Activated T-helper 2 cell treated with anti-CD3 and anti-CD28 coated beads, Interferon-gamma antibody, Interleukin-2, Interleukin-4, amounts not matched to agents 10 μg/mL and 5 μg/mL and 100 μg/mL, durations not matched to agents 14 hours and 24 hours and 36 hours (primary cell): Measurements from ENCODE around the gene IRF2BPL. TPM values are rescaled to one million over a fixed set of nuclear protein-coding genes. Genes with fewer than 3 reads are reported as not detected.

Experiments used
- DNase-seq: peaks from one replicate; pipeline ENCODE4 v3.0.0; 2021; ENCODE audit warnings: low spot score
- H3K27ac Mint-ChIP-seq: one replicate; pipeline ENCODE4 v1.8.0; 2021; ENCODE audit warnings: mixed read lengths
- H3K27me3 Mint-ChIP-seq: one replicate; pipeline ENCODE4 v1.8.0; 2021; ENCODE audit warnings: low read depth, mixed read lengths
- H3K36me3 Mint-ChIP-seq: one replicate; pipeline ENCODE4 v1.8.0; 2021; ENCODE audit warnings: low read depth, mixed read lengths
- H3K4me1 Mint-ChIP-seq: one replicate; pipeline ENCODE4 v1.8.0; 2021; ENCODE audit warnings: low read depth, mixed read lengths
- H3K4me3 Mint-ChIP-seq: one replicate; pipeline ENCODE4 v1.8.0; 2021; ENCODE audit warnings: low read depth, mild to moderate bottlenecking, moderate library complexity, mixed read lengths
- H3K9me3 Mint-ChIP-seq: one replicate; pipeline ENCODE4 v1.8.0; 2021; ENCODE audit warnings: mixed read lengths
- intact Hi-C: fragments of 100-400 bp; cut with micrococcal nuclease; formaldehyde crosslinking; loops from one replicate; pipeline ENCODE4 v1.15.1; 2023
- total RNA-seq: library from RNA; stranded (reverse); gene quantifications from 2 replicates; pipeline ENCODE4 v1.2.3, GENCODE V29; 2022

Gene IRF2BPL
- total RNA-seq, 1 donor from 2014 or later = 34.8 TPM

GRCh38 chr14:77045238-77046162 is 17.0 kb upstream of the IRF2BPL start:
- no peaks in the 10 kb centered on the region for H3K27me3 Mint-ChIP-seq
- no peaks in the 10 kb centered on the region for H3K36me3 Mint-ChIP-seq
- intact Hi-C loops = no loop called here
- DNase-seq = no peak
- peaks cover 55% of the 10 kb centered on the region for H3K4me1 Mint-ChIP-seq
- no peak overlapping the region for H3K4me3 Mint-ChIP-seq
- no peaks in the 10 kb centered on the region for H3K9me3 Mint-ChIP-seq
- no peak overlapping the region for H3K27ac Mint-ChIP-seq

DNA sequence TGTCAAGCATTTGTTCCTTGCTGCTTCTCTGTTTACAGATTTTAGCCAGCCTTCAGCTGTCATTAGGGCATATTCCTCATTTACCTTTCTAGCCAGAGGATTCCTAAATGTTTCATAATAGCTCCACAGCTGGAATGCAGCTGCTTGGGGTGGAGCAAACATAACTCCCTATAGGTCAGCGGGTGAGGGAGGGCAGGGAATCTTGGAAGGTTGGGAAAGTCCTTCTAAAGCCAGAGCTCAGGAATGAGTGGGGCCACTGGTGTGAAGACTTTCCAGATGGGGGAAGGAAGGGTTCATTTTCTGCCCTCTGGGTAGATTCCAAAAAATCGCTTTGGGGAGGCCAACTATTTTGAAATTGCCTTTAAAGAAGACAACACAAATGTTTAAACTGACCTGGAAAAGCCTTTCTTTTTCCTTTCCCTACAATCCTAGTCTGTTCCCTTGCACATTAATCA is 16.3 kb upstream of the IRF2BPL start:
- DNase-seq = no peak
- Mint-ChIP-seq H3K4me3 (no peak overlapping the region), H3K27me3 (no peaks in the 10 kb centered on the region), H3K9me3 (no peaks in the 10 kb centered on the region), H3K4me1 (peaks cover 57% of the 10 kb centered on the region), H3K27ac (no peak overlapping the region), H3K36me3 (no peaks in the 10 kb centered on the region)
- intact Hi-C loops = loop anchor here (5.0 kb wide), 2 partner anchors 52 to 257 kb away; partner anchors contain the start of gene CIPC

- intact Hi-C loops = loop anchor here (5.0 kb wide), 2 partner anchors 53 to 258 kb away; partner anchors contain the start of gene CIPC
- no peak overlapping the region for H3K4me3 Mint-ChIP-seq
Observed at GRCh38 chr14:77043984-77044485, 15.5 kb upstream of the IRF2BPL start.

DNA sequence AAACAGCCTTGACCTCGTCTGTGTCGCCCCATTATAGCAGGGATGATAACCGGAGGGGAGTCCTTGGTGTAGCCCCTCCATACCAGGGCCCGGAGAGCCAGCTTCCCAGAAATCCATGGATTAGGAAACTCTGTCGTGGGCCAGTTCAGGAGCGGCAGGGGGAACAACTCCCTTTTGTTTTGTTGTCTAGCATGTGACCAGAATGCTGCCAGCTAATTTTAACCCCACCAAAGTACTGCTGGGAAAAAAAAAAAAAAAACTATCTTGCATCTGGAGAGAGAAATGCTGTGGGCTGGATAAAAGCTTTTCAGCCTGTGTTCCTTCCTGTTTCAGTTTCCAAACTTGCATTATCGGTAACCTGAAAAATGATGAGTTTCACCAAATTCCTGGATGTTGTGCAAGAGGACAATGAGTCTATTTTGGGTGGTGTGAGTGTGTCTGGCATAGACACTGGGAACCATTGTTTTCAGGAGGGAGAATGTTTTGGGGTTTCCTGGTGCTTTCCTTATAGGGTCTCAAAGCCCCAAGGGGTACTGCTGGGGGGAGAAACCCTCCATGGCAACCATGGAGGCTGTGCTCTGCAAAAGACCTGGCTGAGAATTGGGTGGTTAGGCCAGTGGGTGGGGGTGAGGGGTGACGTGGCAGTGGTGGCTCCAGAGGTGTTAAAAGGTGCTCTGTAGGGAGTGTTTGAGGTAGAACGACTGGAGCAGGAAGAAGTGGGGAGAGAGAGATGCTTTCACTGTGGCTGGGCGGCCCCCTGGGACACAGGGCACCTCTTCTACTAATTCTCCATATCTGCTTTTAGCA is 14.9 kb upstream of the IRF2BPL start:
- H3K27me3 Mint-ChIP-seq = no peaks in the 10 kb centered on the region
- peak overlapping the region; percentile 17 for H3K4me3 Mint-ChIP-seq
- H3K9me3 Mint-ChIP-seq = no peaks in the 10 kb centered on the region
- no peaks in the 10 kb centered on the region for H3K36me3 Mint-ChIP-seq
- intact Hi-C loops = loop anchor here (5.0 kb wide), 2 partner anchors 54 to 259 kb away; partner anchors contain the start of gene CIPC
- DNase-seq = no peak
- peak overlapping the region; percentile 76 for H3K27ac Mint-ChIP-seq
- H3K4me1 Mint-ChIP-seq = peaks cover 70% of the 10 kb centered on the region

More at GRCh38 chr14:77043984-77044485, 15.5 kb upstream of the IRF2BPL start:
- Mint-ChIP-seq H3K27ac (peak overlapping the region; percentile 53), H3K9me3 (no peaks in the 10 kb centered on the region), H3K27me3 (no peaks in the 10 kb centered on the region), H3K36me3 (no peaks in the 10 kb centered on the region), H3K4me1 (peaks cover 63% of the 10 kb centered on the region)
- DNase-seq = no peak

GRCh38 chr14:77041881-77042545 is 13.5 kb upstream of the IRF2BPL start:
- H3K9me3 Mint-ChIP-seq = no peaks in the 10 kb centered on the region
- H3K4me3 Mint-ChIP-seq = no peak overlapping the region
- H3K36me3 Mint-ChIP-seq = no peaks in the 10 kb centered on the region
- no peak for DNase-seq
- peaks cover 80% of the 10 kb centered on the region for H3K4me1 Mint-ChIP-seq
- no peaks in the 10 kb centered on the region for H3K27me3 Mint-ChIP-seq
- intact Hi-C loops = loop anchor here (5.0 kb wide), 2 partner anchors 55 to 260 kb away; partner anchors contain the start of gene CIPC
- H3K27ac Mint-ChIP-seq = peak overlapping the region; percentile 89

DNA sequence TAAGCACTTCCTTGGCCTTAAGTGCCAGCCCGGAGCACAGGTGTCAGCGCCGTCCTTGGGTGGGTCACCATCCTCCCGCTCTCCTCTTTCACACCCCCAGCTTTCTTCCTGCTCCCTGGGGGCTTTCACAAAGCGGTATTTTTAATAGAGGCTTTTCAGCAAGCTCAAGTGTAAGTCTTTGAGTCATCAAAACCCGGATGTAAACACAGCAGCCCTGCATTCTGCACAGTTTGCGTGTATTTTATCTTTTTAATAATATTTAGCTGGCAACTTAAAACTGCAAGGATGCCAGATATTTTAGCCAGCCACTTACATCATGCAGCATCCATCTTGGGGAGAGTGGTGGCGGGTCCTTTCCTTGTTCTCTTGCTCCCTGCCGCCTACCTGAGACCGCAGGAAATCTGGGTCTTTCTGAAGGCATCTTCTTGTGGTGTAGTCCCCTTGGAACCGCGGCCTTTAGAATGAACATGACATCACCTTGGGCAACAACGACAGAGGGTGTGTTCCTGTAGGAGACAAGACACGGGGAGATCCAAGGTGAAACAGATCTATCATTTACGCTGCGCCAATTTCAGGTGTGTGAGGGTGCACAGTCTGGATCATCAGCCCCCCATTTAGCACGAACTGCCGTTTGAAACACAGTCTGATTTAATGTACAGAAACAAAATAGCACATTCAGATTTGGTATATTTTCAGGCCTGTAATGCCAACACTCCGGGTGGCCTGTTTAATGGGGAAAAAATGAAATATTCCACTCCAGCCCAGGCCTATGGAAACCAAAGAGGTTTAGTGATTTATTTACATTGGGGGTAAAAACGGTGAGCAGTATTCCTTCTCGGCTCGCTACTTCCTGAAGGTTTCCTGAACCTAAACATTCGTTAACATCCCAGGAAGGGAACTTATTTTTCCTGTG is 12.5 kb upstream of the IRF2BPL start:
- H3K9me3 Mint-ChIP-seq = no peaks in the 10 kb centered on the region
- H3K36me3 Mint-ChIP-seq = no peaks in the 10 kb centered on the region
- DNase-seq = no peak
- H3K27me3 Mint-ChIP-seq = no peaks in the 10 kb centered on the region
- intact Hi-C loops = loop anchor here (1.0 to 5.0 kb wide), 7 partner anchors 9 to 261 kb away; partner anchors contain the start of genes CIPC and IRF2BPL
- peak overlapping the region; percentile 89 for H3K27ac Mint-ChIP-seq
- H3K4me3 Mint-ChIP-seq = peak overlapping the region; percentile 76
- peaks cover 79% of the 10 kb centered on the region for H3K4me1 Mint-ChIP-seq

DNA sequence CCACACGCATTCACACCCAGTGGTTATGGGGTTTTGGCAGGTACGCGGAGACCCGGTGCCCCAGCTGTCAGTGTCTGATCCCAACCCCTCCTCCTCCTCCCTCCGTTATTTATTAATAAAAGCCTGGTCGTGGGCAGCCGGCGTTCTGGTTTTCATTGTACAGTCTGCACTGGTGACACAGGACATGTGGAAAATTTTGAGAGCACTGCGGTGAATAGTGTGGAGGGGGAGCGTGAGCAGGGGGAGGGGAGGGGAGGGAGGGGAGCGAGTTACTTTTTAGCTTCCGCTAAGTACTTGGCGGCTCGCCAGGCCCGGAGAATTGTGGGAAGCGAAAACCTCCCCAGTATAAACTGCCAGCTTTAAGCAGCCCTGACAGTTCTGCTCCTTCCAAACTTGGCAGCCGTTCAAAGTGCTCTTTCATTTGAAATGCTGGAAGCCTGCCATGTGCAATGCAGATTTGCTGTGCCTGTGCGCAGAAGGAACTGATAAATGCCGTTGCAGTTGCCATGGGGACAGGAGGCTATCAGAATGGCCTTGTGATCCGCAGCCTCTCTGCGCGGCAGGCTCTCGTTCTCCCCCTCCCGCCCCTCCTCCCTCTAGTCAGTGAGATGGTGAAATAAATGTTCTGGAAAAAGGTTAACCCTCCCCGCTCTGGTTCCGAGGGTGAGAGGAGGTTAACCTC is 11.7 kb upstream of the IRF2BPL start:
- intact Hi-C loops = loop anchor here (1.0 to 5.0 kb wide), 7 partner anchors 8 to 262 kb away; partner anchors contain the start of genes CIPC and IRF2BPL
- peaks cover 81% of the 10 kb centered on the region for H3K4me1 Mint-ChIP-seq
- no peaks in the 10 kb centered on the region for H3K9me3 Mint-ChIP-seq
- H3K27me3 Mint-ChIP-seq = no peaks in the 10 kb centered on the region
- DNase-seq = peak; percentile 87
- H3K36me3 Mint-ChIP-seq = no peaks in the 10 kb centered on the region
- H3K27ac Mint-ChIP-seq = peak overlapping the region; percentile 89
- peak overlapping the region; percentile 76 for H3K4me3 Mint-ChIP-seq

DNA sequence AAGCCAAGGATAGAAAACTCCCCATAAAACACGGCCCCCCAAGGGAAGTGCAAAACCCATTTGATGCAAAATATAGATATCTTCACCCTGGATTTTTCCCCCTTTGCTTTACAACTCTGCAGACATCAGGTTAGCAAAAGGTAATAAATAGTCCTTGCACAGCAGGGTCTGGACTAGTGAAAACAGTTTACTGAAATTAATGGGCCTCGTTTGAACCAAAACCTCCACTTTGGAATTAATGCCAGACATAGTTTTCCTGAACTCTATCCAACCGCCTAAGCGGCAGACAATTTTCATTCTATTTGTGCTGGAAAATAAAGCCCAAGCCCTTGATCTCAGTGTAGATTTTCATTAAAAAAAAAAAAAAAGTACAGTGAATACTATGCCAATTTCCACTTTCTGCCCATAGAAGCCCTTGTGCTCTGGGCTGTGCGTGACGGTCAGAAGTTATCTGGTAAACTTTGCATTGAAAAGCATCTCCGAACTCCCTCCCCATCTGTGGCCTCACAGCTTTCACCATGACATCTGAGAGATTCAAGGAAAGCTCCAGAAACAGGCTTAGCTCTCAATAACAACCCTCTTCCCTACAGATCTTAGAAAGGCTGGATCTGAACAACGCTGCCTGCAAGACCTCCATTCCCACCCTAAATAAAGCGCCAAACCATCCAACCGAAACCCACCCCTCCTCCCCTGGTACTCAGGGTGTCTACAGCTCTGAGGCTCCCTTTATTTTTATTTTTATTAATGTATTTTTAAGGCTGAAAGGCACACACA is 11.0 kb upstream of the IRF2BPL start:
- Mint-ChIP-seq H3K36me3 (no peaks in the 10 kb centered on the region), H3K27ac (peak overlapping the region; percentile 89), H3K4me1 (peaks cover 82% of the 10 kb centered on the region), H3K9me3 (no peaks in the 10 kb centered on the region), H3K4me3 (peak overlapping the region; percentile 76), H3K27me3 (no peaks in the 10 kb centered on the region)
- no peak for DNase-seq
- intact Hi-C loops = loop anchor here (1.0 to 5.0 kb wide), 7 partner anchors 7 to 263 kb away; partner anchors contain the start of genes CIPC and IRF2BPL

- Mint-ChIP-seq H3K4me1 (peaks cover 75% of the 10 kb centered on the region), H3K9me3 (no peaks in the 10 kb centered on the region), H3K4me3 (peak overlapping the region; percentile 73), H3K27me3 (no peaks in the 10 kb centered on the region), H3K27ac (peak overlapping the region; percentile 89), H3K36me3 (no peaks in the 10 kb centered on the region)
- intact Hi-C loops = no loop called here
- DNase-seq = no peak
Observed at GRCh38 chr14:77037938-77038568, 9.5 kb upstream of the IRF2BPL start.
